Measurements from ENCODE around the gene SH3TC2. TPM values are rescaled to one million over a fixed set of nuclear protein-coding genes. Genes with fewer than 3 reads are reported as not detected.

The SH3TC2 gene
- polyA plus RNA-seq, 1 donor (not counting 4 experiments of a cell fraction or from before 2014, with no cell fraction given) = 19.0 TPM

DNA sequence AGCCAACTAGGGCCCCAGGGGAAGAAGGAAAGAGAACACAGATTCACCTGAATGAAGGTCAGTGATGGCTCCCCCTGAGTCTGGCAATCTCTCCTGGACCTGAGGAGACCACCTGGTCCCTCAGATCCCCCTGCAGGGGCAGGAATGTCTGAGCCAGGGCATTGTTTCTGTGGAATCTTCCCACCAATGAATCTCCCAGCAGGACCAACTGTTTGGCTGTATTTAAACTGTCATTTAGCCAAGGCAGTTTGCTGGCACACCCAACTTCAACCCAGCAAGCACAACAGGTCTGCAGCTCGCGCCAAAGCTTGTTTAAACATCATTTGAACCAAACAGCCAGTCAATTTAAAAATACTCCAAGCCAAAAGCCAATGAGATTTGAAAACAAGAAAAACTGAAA lies 92.6 kb downstream of the SH3TC2 start:
- Histone ChIP-seq H2AFZ (ENCODE audit: control insufficient read depth, low read length) (peak overlapping the region; percentile 35), H3K79me2 (ENCODE audit: control insufficient read depth, insufficient read depth, low read length) (no peaks in the 10 kb centered on the region), H3K27me3 (ENCODE audit: control insufficient read depth, extremely low read depth, insufficient read depth, low read length) (no peaks in the 10 kb centered on the region), H3K27ac (ENCODE audit: control insufficient read depth, insufficient read depth, low read length) (peak overlapping the region; percentile 50), H4K20me1 (ENCODE audit: control insufficient read depth, extremely low read depth, insufficient read depth, low read length) (no peaks in the 10 kb centered on the region), H3K9me1 (ENCODE audit: control insufficient read depth, extremely low read depth, insufficient read depth, low read length) (no peaks in the 10 kb centered on the region), H3K4me3 (ENCODE audit: control insufficient read depth in 2 of 3, extremely low read depth in 1 of 3, insufficient read depth in 2 of 3, low read depth in 1 of 3, low read length in 3 of 3) (no peak overlapping the region), H3K9ac (ENCODE audit: control insufficient read depth, extremely low read depth, insufficient read depth, low read length) (no peak overlapping the region), H3K9me3 (ENCODE audit: control insufficient read depth, low read depth, low read length) (no peaks in the 10 kb centered on the region), H3K36me3 (ENCODE audit: control insufficient read depth in 2 of 2, extremely low read depth in 1 of 2, insufficient read depth in 2 of 2, low read length in 2 of 2) (no peaks in the 10 kb centered on the region), H3K4me2 (ENCODE audit: control insufficient read depth, extremely low read depth, insufficient read depth, low read depth, low read length) (no peak overlapping the region), H3K4me1 (ENCODE audit: control insufficient read depth, extremely low read depth, insufficient read depth, low read length) (peaks cover 78% of the 10 kb centered on the region)
- no peak for FAIRE-seq
- dilution Hi-C loops (cut with MboI; ENCODE audit: extremely low pct_ligation_motif_present, low sequenced_read_pairs) = no loop called here
- no peak for DNase-seq (ENCODE audit: low read depth, low spot score)
- TF ChIP-seq EZH2 (IDR thresholded peaks at IDR 0.05; ENCODE audit: low read length) = no peak
- TF ChIP-seq, protein P1, sequence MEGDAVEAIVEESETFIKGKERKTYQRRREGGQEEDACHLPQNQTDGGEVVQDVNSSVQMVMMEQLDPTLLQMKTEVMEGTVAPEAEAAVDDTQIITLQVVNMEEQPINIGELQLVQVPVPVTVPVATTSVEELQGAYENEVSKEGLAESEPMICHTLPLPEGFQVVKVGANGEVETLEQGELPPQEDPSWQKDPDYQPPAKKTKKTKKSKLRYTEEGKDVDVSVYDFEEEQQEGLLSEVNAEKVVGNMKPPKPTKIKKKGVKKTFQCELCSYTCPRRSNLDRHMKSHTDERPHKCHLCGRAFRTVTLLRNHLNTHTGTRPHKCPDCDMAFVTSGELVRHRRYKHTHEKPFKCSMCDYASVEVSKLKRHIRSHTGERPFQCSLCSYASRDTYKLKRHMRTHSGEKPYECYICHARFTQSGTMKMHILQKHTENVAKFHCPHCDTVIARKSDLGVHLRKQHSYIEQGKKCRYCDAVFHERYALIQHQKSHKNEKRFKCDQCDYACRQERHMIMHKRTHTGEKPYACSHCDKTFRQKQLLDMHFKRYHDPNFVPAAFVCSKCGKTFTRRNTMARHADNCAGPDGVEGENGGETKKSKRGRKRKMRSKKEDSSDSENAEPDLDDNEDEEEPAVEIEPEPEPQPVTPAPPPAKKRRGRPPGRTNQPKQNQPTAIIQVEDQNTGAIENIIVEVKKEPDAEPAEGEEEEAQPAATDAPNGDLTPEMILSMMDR (optimal IDR thresholded peaks at IDR 0.05 in 1 of 3, IDR thresholded peaks at IDR 0.05 in 1 of 3, conservative IDR thresholded peaks at IDR 0.05 in 1 of 3; ENCODE audit: extremely low read depth in 1 of 3, insufficient read depth in 2 of 3, low read length in 3 of 3) = no peak

DNA sequence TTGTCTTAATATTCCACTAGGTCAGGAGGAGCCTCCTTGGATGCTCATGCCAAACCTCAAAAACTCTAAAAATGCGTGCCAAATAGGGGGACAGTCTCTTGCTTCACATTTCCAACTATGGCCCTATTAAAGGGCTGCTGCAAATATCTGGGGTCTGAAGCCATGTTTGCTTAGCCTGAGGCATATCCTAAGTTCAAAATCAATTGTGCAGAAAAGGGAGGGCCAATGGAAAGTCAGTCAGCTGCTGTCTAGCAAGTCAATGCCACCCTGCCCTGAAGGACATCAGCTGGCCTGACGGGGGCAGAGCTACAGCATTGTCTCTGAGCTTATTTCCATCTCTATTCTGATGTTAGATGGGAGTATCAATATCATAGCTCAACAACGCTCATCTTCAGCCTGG lies 93.6 kb downstream of the SH3TC2 start:
- H3K9me3 ChIP-seq (ENCODE audit: control insufficient read depth, low read depth, low read length) = no peaks in the 10 kb centered on the region
- H3K36me3 ChIP-seq (ENCODE audit: control insufficient read depth in 2 of 2, extremely low read depth in 1 of 2, insufficient read depth in 2 of 2, low read length in 2 of 2) = no peaks in the 10 kb centered on the region
- peaks cover 75% of the 10 kb centered on the region for H3K4me1 ChIP-seq (ENCODE audit: control insufficient read depth, extremely low read depth, insufficient read depth, low read length)
- TF ChIP-seq, protein P1 (optimal IDR thresholded peaks at IDR 0.05 in 1 of 3, IDR thresholded peaks at IDR 0.05 in 1 of 3, conservative IDR thresholded peaks at IDR 0.05 in 1 of 3; ENCODE audit: extremely low read depth in 1 of 3, insufficient read depth in 2 of 3, low read length in 3 of 3) = peak in 2 of 3 experiments; percentile 3 to 38
- no peak for TF ChIP-seq EZH2 (IDR thresholded peaks at IDR 0.05; ENCODE audit: low read length)
- dilution Hi-C loops (cut with MboI; ENCODE audit: extremely low pct_ligation_motif_present, low sequenced_read_pairs) = no loop called here
- no peaks in the 10 kb centered on the region for H3K27me3 ChIP-seq (ENCODE audit: control insufficient read depth, extremely low read depth, insufficient read depth, low read length)
- H3K4me2 ChIP-seq (ENCODE audit: control insufficient read depth, extremely low read depth, insufficient read depth, low read depth, low read length) = no peak overlapping the region
- H3K4me3 ChIP-seq (ENCODE audit: control insufficient read depth in 2 of 3, extremely low read depth in 1 of 3, insufficient read depth in 2 of 3, low read depth in 1 of 3, low read length in 3 of 3) = no peak overlapping the region
- no peak overlapping the region for H3K9ac ChIP-seq (ENCODE audit: control insufficient read depth, extremely low read depth, insufficient read depth, low read length)
- H3K27ac ChIP-seq (ENCODE audit: control insufficient read depth, insufficient read depth, low read length) = no peak overlapping the region
- FAIRE-seq (peak; percentile 67), DNase-seq (ENCODE audit: low read depth, low spot score) (no peak)
- no peaks in the 10 kb centered on the region for H3K9me1 ChIP-seq (ENCODE audit: control insufficient read depth, extremely low read depth, insufficient read depth, low read length)
- H4K20me1 ChIP-seq (ENCODE audit: control insufficient read depth, extremely low read depth, insufficient read depth, low read length) = no peaks in the 10 kb centered on the region
- no peak overlapping the region for H2AFZ ChIP-seq (ENCODE audit: control insufficient read depth, low read length)
- H3K79me2 ChIP-seq (ENCODE audit: control insufficient read depth, insufficient read depth, low read length) = no peaks in the 10 kb centered on the region

Data from keratinocyte (primary cell).